Liver (tissue), 9 donors: ENCODE measurements around the gene SLC4A8. TPM values are rescaled to one million over a fixed set of nuclear protein-coding genes. Genes with fewer than 3 reads are reported as not detected.

ENCODE experiments used
- DNase-seq: peaks from one replicate; pipeline ENCODE4 v3.0.0-alpha.2; 2017; ENCODE audit warnings: low spot score
- H3K27ac ChIP-seq, 2 donors: one replicate each; pipeline ENCODE4 v1.7.0; 2013; ENCODE audit warnings: inconsistent platforms in 2 of 2, low read length in 2 of 2, control low read depth in 1 of 2, low read depth in 1 of 2, mild to moderate bottlenecking in 1 of 2
- H3K27me3 ChIP-seq, 4 donors: one replicate each; pipeline versions ENCODE4 v1.6.1 to v1.7.0; 2013; ENCODE audit warnings: low read length in 3 of 4, inconsistent platforms in 1 of 4, mild to moderate bottlenecking in 1 of 4, moderate library complexity in 1 of 4; ENCODE audit not compliant: control insufficient read depth in 4 of 4, insufficient read depth in 4 of 4
- H3K36me3 ChIP-seq, 4 donors: one replicate each; pipeline versions ENCODE4 v1.6.1 to v1.7.0; 2013; ENCODE audit warnings: low read length in 3 of 4, mild to moderate bottlenecking in 3 of 4, low read depth in 1 of 4, moderate library complexity in 1 of 4; ENCODE audit not compliant: control insufficient read depth in 4 of 4, insufficient read depth in 3 of 4
- H3K4me1 ChIP-seq, 4 donors: one replicate each; pipeline versions ENCODE4 v1.6.1 to v1.7.0; 2013; ENCODE audit warnings: low read length in 3 of 4, mild to moderate bottlenecking in 3 of 4, moderate library complexity in 1 of 4; ENCODE audit not compliant: control insufficient read depth in 4 of 4, insufficient read depth in 4 of 4
- H3K4me3 ChIP-seq, 3 donors: one replicate each; pipeline versions ENCODE4 v1.6.1 to v1.7.0; 2013; ENCODE audit warnings: low read length in 3 of 3, control low read depth in 1 of 3, low read depth in 1 of 3, mild to moderate bottlenecking in 1 of 3
- H3K9ac ChIP-seq, 2 donors: one replicate each; pipeline ENCODE4 v1.7.0; 2013; ENCODE audit warnings: low read length in 2 of 2, mild to moderate bottlenecking in 2 of 2, moderate library complexity in 2 of 2, control low read depth in 1 of 2, low read depth in 1 of 2
- H3K9me3 ChIP-seq, 4 donors: one replicate each; pipeline versions ENCODE4 v1.6.1 to v1.7.0; 2013; ENCODE audit warnings: low read length in 3 of 4; ENCODE audit not compliant: control insufficient read depth in 4 of 4
- ATF3 ChIP-seq: IDR thresholded peaks from 2 replicates; pipeline ENCODE4 v1.6.1; 2016; ENCODE audit warnings: antibody characterized with exemption
- EGR1 ChIP-seq, 2 donors: IDR thresholded peaks; 2 replicates each; pipeline ENCODE4 v1.6.1; 2016 to 2018; ENCODE audit warnings: antibody characterized with exemption in 2 of 2, low read depth in 2 of 2
- FOXA1 ChIP-seq: IDR thresholded peaks from 2 replicates; pipeline ENCODE4 v1.6.1; 2016; ENCODE audit warnings: antibody characterized with exemption
- FOXA2 ChIP-seq: IDR thresholded peaks from 2 replicates; pipeline ENCODE4 v1.6.1; 2016; ENCODE audit warnings: antibody characterized with exemption
- GABPA ChIP-seq, 2 donors: IDR thresholded peaks in 1 of 2; conservative IDR thresholded peaks in 1 of 2; 2 replicates each; pipeline ENCODE4 v1.6.1; 2016; ENCODE audit warnings: antibody characterized with exemption in 2 of 2, mild to moderate bottlenecking in 1 of 2, moderate library complexity in 1 of 2
- HNF4A ChIP-seq, 2 donors: conservative IDR thresholded peaks; 2 replicates each; pipeline ENCODE4 v1.6.1; 2016; ENCODE audit warnings: antibody characterized with exemption in 2 of 2, mild to moderate bottlenecking in 2 of 2
- HNF4G ChIP-seq: IDR thresholded peaks from 2 replicates; pipeline ENCODE4 v1.6.1; 2016; ENCODE audit warnings: antibody characterized with exemption
- JUND ChIP-seq, 2 donors: IDR thresholded peaks; 2 replicates each; pipeline ENCODE4 v1.6.1; 2016; ENCODE audit warnings: antibody characterized with exemption in 2 of 2
- MAX ChIP-seq: IDR thresholded peaks from 2 replicates; pipeline ENCODE4 v1.6.1; 2016; ENCODE audit warnings: antibody characterized with exemption
- NR2F2 ChIP-seq: IDR thresholded peaks from 2 replicates; pipeline ENCODE4 v1.6.1; 2016; ENCODE audit warnings: antibody characterized with exemption
- RAD21 ChIP-seq, 2 donors: IDR thresholded peaks; 2 replicates each; pipeline ENCODE4 v1.6.1; 2016; ENCODE audit warnings: antibody characterized with exemption in 2 of 2, mild to moderate bottlenecking in 2 of 2
- REST ChIP-seq: IDR thresholded peaks from 2 replicates; pipeline ENCODE4 v1.6.1; 2016; ENCODE audit warnings: antibody characterized with exemption, mild to moderate bottlenecking
- SP1 ChIP-seq: IDR thresholded peaks from 2 replicates; pipeline ENCODE4 v1.6.1; 2018; ENCODE audit warnings: antibody characterized with exemption, mild to moderate bottlenecking
- TAF1 ChIP-seq: conservative IDR thresholded peaks from 2 replicates; pipeline ENCODE4 v1.6.1; 2016; ENCODE audit warnings: antibody characterized with exemption, mild to moderate bottlenecking
- YY1 ChIP-seq: IDR thresholded peaks from 2 replicates; pipeline ENCODE4 v1.6.1; 2016; ENCODE audit warnings: antibody characterized with exemption, mild to moderate bottlenecking
- WGBS: extraction: QIAGEN DNeasy Blood & Tissue Kit; methylation state at CpG from one replicate; pipeline ENCODE4 v1.1.7; 2013; 5-methylcytosine and 5-hydroxymethylcytosine counted together
- polyA plus RNA-seq, 2 donors: library from polyadenylated mRNA; stranded (reverse) in 1 of 2; unstranded in 1 of 2; fragments of 200-250 nt in 1 of 2; fragments of >200 nt in 1 of 2; fragmentation: Nextera tagmentation in 1 of 2; extraction: Ambion mirVana in 1 of 2; gene quantifications; one replicate each; pipeline versions ENCODE4 v1.2.1 to v1.2.3, GENCODE V29; 2013 to 2015
- total RNA-seq, 2 donors: library from RNA; depleted of rRNA; stranded (reverse); fragments of >200 nt; gene quantifications; one replicate each; pipeline ENCODE4 v1.2.3, GENCODE V29; 2014
- TF ChIP-seq, protein P1 (sequence below): fragments of 150-350 bp; IDR thresholded peaks from 2 replicates; pipeline ENCODE4 v1.5.1; 2017; ENCODE audit warnings: improper control_type of control experiment, low read depth, low read length; ENCODE audit not compliant: missing input control
- donor health status: healthy.
- donor health status: healthy.
- donor health status: healthy.
- donor health status: healthy.
- donor health status: healthy.

Gene SLC4A8
- total and polyA plus RNA-seq, 4 donors = 0.07 to 1.0 (median 0.75) TPM; not detected in 1

DNA sequence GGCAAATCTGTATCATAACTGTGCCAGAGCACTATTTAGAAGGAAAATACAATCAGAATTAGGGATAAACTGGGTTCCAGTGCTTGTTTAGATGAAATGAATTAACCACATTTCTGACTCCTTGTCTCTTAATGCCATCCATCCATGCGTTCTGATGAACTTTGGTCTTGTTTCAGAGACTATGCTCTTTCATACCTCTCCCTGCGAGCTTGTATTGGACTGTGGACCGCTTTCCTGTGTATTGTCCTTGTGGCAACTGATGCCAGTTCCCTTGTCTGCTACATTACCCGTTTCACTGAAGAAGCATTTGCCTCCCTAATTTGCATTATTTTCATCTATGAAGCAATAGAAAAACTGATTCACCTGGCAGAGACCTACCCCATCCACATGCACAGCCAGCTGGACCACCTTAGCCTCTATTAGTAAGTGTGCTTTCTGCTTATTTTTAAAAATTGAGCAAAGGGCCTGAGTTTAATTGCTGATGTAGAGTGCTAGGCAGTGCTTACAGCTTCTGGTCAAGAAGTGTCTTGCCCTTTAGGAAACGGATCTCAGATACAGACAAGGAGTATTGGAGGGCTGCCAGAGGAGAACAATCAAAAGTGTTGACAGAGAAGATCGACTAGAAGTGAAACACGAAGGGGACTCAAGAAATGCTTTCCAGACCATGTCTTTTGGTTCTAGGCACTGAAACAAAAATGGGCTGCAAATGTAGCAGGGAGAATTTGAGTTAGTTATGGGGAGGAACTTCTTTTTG lies 46.7 kb downstream of the SLC4A8 start:
- WGBS = 50% methylated on average over 7 of the region's 7 CpGs
- no peaks in the 10 kb centered on the region for H3K4me1 ChIP-seq
- H3K27ac ChIP-seq = no peak overlapping the region
- H3K4me3 ChIP-seq = no peak overlapping the region
- no peak for TF ChIP-seq MAX
- H3K9ac ChIP-seq = no peak overlapping the region
- H3K36me3 ChIP-seq = no peaks in the 10 kb centered on the region
- no peaks in the 10 kb centered on the region for H3K9me3 ChIP-seq
- H3K27me3 ChIP-seq = no peaks in the 10 kb centered on the region
- no peak for DNase-seq

- no peaks in the 10 kb centered on the region for H3K4me1 ChIP-seq
- no peak overlapping the region for H3K9ac ChIP-seq
- no peaks in the 10 kb centered on the region for H3K36me3 ChIP-seq
- no peaks in the 10 kb centered on the region for H3K27me3 ChIP-seq
- DNase-seq = no peak
- 93% methylated on average over 2 of the region's 2 CpGs for WGBS
- no peak overlapping the region for H3K4me3 ChIP-seq
- no peaks in the 10 kb centered on the region for H3K9me3 ChIP-seq
- TF ChIP-seq TAF1 (no peak), SP1 (no peak), JUND (IDR thresholded peaks at IDR 0.05) (no peak), NR2F2 (no peak)
- no peak overlapping the region for H3K27ac ChIP-seq
These were observed 48.4 kb downstream of the SLC4A8 start for GRCh38 chr12:51472984-51473383.

GRCh38 chr12:51473947-51474346 lies 49.3 kb downstream of the SLC4A8 start:
- Histone ChIP-seq H3K36me3 (no peaks in the 10 kb centered on the region), H3K4me3 (no peak overlapping the region), H3K27ac (no peak overlapping the region), H3K4me1 (no peaks in the 10 kb centered on the region), H3K9me3 (no peaks in the 10 kb centered on the region), H3K27me3 (no peaks in the 10 kb centered on the region), H3K9ac (no peak overlapping the region)
- TF ChIP-seq HNF4G = no peak
- no peak for TF ChIP-seq JUND (IDR thresholded peaks at IDR 0.05)
- no peak for TF ChIP-seq NR2F2
- TF ChIP-seq ATF3 = no peak
- no peak for TF ChIP-seq GABPA (IDR thresholded peaks at IDR 0.05 in 1 of 2, conservative IDR thresholded peaks at IDR 0.05 in 1 of 2)
- WGBS = 89% methylated on average over 2 of the region's 2 CpGs
- no peak for DNase-seq

GRCh38 chr12:51475543-51475942 lies 50.9 kb downstream of the SLC4A8 start:
- Histone ChIP-seq H3K9me3 (no peaks in the 10 kb centered on the region), H3K4me1 (no peaks in the 10 kb centered on the region), H3K27ac (no peak overlapping the region), H3K36me3 (no peaks in the 10 kb centered on the region), H3K4me3 (no peak overlapping the region), H3K27me3 (no peaks in the 10 kb centered on the region), H3K9ac (no peak overlapping the region)
- DNase-seq = no peak
- WGBS = 86% methylated on average over 1 of the region's 1 CpG
- TF ChIP-seq ATF3 = no peak
- TF ChIP-seq, protein P1, sequence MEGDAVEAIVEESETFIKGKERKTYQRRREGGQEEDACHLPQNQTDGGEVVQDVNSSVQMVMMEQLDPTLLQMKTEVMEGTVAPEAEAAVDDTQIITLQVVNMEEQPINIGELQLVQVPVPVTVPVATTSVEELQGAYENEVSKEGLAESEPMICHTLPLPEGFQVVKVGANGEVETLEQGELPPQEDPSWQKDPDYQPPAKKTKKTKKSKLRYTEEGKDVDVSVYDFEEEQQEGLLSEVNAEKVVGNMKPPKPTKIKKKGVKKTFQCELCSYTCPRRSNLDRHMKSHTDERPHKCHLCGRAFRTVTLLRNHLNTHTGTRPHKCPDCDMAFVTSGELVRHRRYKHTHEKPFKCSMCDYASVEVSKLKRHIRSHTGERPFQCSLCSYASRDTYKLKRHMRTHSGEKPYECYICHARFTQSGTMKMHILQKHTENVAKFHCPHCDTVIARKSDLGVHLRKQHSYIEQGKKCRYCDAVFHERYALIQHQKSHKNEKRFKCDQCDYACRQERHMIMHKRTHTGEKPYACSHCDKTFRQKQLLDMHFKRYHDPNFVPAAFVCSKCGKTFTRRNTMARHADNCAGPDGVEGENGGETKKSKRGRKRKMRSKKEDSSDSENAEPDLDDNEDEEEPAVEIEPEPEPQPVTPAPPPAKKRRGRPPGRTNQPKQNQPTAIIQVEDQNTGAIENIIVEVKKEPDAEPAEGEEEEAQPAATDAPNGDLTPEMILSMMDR = no peak
- no peak for TF ChIP-seq EGR1 (IDR thresholded peaks at IDR 0.05; ENCODE audit: low read depth in 2 of 2)
- no peak for TF ChIP-seq JUND (IDR thresholded peaks at IDR 0.05)
- TF ChIP-seq TAF1 = no peak
- TF ChIP-seq MAX = no peak
- TF ChIP-seq FOXA1 = no peak
- no peak for TF ChIP-seq FOXA2
- TF ChIP-seq GABPA (IDR thresholded peaks at IDR 0.05 in 1 of 2, conservative IDR thresholded peaks at IDR 0.05 in 1 of 2) = no peak
- TF ChIP-seq RAD21 (IDR thresholded peaks at IDR 0.05) = no peak
- TF ChIP-seq HNF4A (conservative IDR thresholded peaks at IDR 0.05) = no peak
- no peak for TF ChIP-seq YY1
- TF ChIP-seq SP1 = no peak
- no peak for TF ChIP-seq REST
